Subcutaneous adipose tissue (tissue), 4 donors: ENCODE measurements around the gene NTS. TPM values are rescaled to one million over a fixed set of nuclear protein-coding genes. Genes with fewer than 3 reads are reported as not detected.

Source experiments
- CTCF ChIP-seq: fragments of 450-650 bp; IDR thresholded peaks from one replicate; pipeline ENCODE4 v1.5.1; 2016; ENCODE audit warnings: low read depth, mild to moderate bottlenecking, control low read depth, antibody characterized with exemption, moderate library complexity
- total RNA-seq, 4 donors: library from RNA; depleted of rRNA; stranded (reverse); fragments of >200 nt; gene quantifications; one replicate each; pipeline ENCODE4 v1.1.0, GENCODE V29; 2016

NTS gene
- total RNA-seq, 4 donors from 2014 or later = 4.3 TPM; not detected in 3

GRCh38 chr12:85865890-85866289, 8.2 kb upstream of the NTS start:
- TF ChIP-seq CTCF = no peak

- TF ChIP-seq CTCF = no peak
These were observed 6.9 kb upstream of the NTS start for GRCh38 chr12:85866986-85867776.

- no peak for TF ChIP-seq CTCF
These were observed 1.5 kb upstream of the NTS start for GRCh38 chr12:85872497-85873091.

- no peak for TF ChIP-seq CTCF
These were observed 3.4 kb downstream of the NTS start for GRCh38 chr12:85877459-85877858.

GRCh38 chr12:85883763-85884162, 9.7 kb downstream of the NTS start:
- no peak for TF ChIP-seq CTCF

- no peak for TF ChIP-seq CTCF
These were observed 20.6 kb downstream of the NTS start for GRCh38 chr12:85894653-85895052.

GRCh38 chr12:85920324-85920947, 46.3 kb downstream of the NTS start:
- no peak for TF ChIP-seq CTCF
